GM21619 (cell line): ENCODE measurements around the gene MPC1L.
"Not testable (repeated sequence)": the region's sequence is repeated elsewhere in the genome, so short reads cannot be mapped to it uniquely, and the experiment has no call there.

Experiments used
- ATAC-seq: cut with Tn5 transposase; IDR thresholded peaks from one replicate; pipeline ENCODE4 v1.9.1; 2021; ENCODE audit not compliant: unreplicated experiment

MPC1L gene

DNA sequence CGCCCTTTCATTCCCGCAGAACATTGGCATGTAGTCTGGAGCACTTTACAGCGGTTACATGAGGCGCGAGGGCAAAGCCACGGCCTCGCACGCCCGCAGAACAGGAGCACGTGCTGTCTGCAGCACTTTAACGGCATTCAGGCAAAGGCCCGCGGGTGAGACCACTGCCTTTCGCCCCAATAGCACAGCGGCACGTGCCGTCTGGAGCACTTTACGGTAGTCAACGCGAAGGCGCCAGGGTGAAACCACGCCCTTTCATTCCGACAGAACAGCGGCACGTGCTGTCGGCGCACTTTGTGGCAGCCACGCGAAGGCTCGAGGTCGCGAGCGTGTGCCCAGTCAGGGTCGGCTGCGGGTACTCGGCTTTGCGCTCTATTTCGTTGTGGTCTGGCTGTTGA lies at the start of gene MPC1L:
MPC1L (plus strand) TSS at position 290 of the 398 bp plus-strand sequence. CDS start 138 bp downstream, outside the sequence.
- ATAC-seq, result no peak

DNA sequence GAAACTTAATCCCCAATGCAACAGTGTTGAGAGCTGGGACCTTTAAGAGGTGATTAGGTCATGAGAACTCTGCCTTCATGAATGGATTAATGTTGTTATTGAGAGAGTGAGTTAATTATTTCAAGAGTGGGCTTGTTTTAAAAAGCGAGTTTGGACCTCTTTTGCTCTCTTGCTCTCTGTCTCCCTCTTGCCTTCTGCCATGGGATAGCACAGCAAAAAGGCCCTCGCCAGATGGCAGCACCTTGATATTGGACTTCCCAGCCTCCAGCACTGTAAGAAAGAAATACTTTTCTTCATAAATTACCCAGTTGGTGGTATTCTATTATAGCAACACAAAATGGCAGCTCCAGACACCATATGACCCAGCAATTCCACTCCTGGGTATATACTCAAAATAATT lies 49.5 kb upstream of the MPC1L start:
- ATAC-seq, result no peak

DNA sequence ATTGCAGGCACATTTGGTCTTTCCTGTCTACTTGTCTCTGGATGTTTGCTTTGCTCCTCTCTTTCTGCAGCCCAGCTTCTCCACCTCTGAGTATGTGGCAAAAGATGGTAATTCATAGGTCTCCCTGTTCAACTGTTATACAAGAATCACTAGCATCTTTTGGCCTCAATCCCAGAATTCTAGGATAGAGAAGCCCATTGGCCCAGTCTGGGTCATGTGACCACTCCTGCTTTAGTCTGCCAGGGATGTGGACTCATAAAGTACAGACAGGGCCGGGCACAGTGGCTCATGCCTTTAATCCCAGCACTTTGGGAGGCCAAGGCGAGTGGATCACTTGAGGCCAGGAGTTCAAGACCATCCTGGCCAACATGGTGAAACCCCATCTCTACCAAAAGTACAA lies 47.8 kb upstream of the MPC1L start:
- not testable (repeated sequence) for ATAC-seq

DNA sequence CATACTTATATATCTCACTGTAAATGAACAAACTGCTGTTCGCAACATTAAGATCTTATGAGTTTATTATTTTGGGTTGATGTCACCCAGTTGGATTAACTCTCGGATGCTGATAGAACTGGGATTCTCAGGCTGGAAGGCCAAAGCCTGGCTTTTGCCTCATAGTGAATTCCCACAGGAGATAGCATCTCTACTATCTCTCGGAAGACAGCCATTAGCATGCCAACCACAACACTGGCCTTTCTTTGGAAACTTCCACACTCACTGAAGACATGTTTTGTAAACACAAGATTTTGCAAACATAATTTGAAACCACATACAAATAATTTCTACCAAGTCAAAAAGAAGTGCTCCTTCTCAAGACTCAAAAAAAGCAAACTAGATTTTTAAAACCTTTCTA lies 46.9 kb upstream of the MPC1L start:
- ATAC-seq, result no peak

DNA sequence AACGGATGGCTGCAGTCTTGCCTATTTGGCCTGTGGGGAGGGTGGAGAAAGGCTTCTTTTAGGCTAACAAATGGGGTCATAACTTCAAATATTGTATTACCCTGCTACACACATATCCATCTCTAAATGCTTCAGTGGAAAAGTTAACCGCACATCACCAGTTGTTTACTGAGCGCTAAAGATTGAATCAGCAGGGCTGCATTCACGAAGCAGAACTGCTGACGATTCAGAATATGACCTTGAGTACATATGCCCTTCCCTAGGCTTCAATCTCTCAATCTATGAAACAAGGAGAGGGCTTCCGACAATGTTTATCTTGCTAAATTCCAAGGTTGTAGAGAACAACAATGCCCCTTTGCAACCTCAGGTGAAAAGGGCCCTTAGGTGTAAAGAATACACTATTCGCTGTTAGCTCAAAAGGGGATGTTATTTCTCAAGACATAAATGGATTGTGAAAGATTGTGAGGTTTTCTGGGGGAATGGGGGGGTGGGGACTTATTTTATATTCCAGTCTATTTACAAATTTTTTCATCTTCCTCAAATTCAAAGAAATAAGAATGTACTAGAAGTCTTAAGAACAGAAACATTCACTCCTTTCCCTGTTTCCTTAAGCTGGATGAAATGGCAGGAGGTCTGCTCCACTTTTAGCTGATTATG lies 45.1 kb upstream of the MPC1L start:
- no peak for ATAC-seq

DNA sequence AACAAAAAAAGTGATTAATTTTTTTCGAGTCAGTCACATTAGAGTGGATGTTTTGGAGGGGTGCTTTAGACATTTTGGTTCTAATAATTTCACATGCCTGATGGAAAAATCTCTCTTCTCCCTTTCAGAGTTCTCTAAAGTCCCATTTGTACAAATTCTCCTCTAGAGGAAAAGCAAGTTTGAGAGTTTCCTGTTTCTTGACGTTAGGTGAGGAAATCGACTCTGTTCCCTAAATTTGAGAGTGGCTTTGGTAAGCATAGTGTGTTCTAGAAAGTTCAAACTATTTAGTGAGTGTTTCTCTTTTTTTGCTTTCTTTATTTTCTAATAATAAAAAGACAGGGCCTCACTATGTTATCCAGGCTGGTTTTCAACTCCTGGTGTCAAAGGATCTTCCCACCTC lies 44.1 kb upstream of the MPC1L start:
- no peak for ATAC-seq

DNA sequence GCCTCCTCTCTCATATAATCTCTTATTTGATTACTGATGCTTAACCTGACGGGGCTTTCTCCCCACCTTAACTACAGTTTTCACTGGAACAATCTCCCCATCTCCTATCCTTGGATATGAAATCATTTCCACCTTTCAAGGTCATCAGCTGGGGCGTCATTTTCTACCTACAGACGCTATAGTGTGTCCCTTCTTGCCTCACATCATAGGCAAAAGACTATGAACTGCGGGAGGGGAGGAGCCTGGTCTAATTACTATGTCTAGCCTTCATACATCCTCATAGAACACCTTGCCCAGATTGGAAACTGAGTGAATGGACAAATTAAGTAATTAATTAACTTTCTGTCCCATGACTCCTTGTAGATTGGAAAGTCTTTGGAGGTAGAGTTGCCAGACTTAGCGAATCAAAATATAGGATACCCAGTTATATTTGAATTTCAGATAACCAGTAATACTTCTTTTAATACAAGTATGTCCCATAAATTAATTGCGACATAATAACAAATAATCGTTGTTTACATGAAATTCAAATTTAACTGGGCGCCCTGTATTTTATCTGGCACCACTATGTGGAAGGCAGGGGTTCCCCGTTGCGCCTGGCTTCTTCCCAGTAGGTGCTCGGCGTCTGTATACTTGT lies 43.2 kb upstream of the MPC1L start:
- peak; percentile 53 for ATAC-seq

DNA sequence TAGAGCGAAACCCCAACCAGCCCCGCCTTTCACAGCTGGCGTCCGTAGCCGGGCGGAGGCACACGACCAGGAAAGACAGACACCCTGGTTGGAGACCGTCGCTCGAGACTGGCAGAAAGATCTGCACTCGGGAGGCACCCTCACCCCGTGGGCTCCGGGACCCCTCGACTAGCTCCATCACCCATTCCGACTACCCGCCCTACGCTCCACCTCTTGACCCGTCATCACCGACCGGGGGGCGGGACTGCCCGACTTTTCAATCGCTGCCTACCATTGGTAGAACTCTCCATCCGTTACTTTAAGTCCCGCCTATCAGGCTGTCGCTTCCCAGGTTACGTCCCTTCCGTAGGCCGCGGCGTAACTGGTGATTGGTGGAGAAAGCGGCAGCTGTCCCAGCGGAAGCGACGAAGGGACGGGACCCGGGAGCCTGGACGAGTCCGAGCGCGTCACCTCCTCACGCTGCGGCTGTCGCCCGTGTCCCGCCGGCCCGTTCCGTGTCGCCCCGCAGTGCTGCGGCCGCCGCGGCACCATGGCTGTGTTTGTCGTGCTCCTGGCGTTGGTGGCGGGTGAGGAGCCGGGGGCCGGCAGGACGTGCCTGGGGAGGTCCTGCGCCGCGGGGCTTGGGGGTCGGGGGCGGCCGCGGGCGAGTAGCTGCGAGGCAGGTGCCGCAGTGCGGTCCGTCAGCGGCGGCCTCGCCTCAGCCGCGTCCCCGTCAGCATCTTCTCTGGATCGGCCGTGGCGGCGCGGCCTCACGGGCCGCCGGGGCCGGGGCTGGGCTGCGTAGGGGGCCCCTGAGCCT lies 42.5 kb upstream of the MPC1L start, which contains the start of gene ATP6AP2:
ATP6AP2 (plus strand) TSS at position 434 of the 799 bp plus-strand sequence; CDS start at position 530, 96 bp downstream.
- peak; percentile 95 for ATAC-seq

DNA sequence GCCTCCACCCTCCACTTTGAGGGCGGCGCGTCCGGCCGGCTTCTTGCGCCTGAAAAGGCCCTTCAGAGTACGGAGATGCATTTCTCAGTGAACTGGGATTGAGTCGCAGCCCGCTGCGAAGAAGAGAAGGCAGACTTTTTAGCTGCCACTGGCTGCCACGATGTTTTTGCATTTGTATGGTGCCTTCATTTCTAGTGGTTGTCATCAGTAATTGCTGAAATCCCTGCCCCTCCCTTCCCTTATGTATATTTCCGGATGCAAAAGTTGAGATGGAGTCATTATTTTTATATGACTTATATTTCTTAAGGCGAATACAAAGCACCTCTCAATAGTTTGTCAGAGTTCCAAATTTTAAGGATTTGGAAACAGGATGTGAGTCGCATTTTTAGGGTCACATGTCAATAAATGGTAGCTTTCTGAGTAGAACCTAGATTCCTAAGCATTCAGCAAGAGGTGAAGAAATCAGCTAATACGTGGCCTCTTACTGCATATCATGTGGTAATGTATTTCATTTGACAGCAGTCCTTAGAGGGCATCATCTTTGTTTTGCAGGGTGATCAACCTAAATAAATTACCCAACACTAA lies 41.8 kb upstream of the MPC1L start:
- no peak for ATAC-seq

DNA sequence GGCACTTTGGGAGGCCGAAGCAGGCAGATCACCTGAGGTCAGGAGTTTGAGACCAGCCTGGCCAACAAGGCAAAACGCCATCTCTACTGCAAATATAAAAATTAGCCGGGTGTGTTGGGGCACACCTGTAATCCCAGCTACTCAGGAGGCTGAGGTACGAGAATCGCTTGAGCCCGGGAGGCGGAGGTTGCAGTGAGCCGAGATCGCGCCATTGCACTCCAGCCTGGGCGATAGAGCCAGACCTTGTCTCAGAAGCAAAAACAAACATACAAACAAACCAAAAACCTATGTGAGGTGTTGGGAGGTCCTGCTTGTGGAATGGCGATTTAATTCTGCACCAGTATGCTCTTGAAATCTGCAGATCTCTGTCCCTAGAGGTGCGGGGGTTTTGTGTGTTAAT lies 41.0 kb upstream of the MPC1L start:
- not testable (repeated sequence) for ATAC-seq

DNA sequence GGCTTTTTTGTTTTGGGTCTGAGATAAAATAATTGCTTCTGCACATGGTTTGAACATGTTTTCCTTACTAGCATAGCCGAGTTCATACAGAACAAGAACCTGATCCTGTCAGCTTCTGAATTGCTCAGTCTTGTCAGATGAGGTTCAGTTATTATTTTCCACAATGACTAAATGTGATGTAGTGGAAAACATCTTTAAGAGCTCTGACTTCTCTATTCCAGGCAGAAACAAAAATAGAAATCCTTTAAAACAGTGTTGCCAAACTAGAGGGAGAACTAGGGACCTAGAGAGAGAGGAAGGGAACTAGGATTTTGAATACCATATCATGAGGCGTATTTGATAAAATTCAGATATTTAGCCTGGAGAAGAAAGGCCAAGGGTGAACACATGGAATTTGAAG lies 40.4 kb upstream of the MPC1L start:
- ATAC-seq, result no peak

DNA sequence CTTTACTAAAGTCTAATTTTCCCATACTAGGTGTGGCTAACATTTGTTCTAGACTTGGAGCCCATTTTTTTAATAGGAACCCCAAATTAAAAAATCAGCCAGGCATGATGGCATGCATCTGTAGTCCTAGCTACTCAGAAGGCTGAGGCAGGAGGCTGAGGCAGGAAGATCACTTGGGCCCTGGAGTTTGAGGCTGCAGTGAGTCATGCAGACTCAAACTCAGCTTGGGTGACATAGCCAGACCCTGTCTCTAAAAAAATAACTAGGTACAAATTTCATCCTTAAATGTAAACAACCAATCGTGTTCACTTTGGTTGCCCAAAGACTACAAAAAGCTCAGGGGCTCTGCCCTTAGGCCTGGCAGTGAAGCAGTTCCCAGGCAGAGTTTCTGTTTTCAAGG lies 35.6 kb upstream of the MPC1L start:
- not testable (repeated sequence) for ATAC-seq

DNA sequence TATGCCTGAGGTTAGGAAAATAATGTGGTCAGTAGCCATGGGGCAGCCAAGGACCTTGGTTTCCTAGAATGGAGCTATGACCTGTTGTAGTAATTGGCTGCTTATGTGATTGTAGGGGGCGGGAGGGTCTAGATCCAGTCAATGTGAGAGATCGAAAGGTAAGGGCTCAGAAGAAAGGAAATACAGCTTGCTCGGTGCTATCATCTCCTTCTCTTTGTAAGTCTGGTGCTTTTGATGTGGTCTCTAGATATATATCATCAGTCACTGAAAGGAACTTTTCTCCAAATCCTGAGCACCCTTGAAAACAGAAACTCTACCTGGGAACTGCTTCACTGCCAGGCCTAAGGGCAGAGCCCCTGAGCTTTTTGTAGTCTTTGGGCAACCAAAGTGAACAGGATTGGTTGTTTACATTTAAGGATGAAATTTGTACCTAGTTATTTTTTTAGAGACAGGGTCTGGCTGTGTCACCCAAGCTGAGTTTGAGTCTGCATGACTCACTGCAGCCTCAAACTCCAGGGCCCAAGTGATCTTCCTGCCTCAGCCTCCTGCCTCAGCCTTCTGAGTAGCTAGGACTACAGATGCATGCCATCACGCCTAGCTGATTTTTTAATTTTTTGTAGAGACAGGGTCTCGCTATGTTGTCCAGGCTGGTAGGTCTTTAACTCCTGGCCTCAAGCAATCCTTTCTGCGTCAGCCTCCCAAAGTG lies 33.5 kb upstream of the MPC1L start:
- ATAC-seq, result not testable (repeated sequence)

DNA sequence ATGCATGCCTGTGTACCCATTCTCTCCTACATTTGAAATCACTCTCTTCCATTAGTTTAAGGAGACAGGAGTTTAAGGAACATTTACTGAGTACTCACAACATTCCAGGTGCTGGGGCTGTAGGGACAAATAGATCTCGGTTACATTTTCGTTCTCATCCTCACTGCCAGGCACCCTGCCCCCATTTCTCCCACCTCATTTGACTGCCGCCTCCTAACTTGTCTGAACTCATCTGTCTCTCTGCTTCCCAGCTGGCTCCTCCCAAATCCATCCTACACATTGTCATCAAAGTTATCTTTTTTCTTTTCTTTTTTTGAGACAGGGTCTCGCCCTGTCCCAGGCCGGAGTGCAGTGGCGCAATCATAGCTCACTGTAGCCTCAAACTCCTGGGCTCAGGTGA lies 19.8 kb upstream of the MPC1L start:
- no peak for ATAC-seq

DNA sequence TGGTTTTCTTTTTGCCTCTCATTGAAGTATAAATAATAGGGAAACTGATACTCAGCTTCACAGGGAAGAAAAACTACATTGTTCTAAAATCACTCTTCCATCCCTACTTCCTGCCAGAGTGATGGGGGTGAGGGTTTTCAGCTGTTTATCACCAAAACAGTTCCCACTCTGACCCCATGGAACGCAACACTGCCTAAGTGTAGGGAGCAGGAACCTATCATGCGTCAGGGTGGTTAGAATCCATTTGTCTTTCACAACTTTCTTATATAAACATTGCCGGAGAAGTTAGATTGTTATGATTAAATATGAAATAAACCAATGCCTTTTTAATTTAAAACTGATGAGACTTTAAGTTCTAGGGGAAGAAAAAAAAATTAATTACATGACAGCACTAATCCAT lies 15.8 kb upstream of the MPC1L start:
- no peak for ATAC-seq

DNA sequence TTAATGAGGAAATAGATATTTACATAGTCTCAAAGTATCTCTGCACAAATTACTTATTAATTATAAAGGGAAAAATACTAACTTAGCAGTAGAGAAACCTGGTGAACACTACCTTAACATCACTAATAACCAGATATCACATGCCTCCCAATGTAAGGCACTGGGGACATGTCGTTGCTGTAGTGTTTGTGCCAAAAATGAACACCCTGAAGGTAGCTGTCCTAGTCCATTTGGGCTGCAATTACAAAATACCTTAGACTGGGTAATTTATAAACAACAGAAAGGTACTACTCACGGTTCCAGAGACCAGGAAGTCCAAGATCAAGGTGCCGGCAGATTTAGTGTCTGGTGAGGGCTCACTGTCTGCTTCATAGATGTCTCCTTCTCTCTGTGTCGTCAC lies 10.7 kb upstream of the MPC1L start:
- ATAC-seq, result no peak

DNA sequence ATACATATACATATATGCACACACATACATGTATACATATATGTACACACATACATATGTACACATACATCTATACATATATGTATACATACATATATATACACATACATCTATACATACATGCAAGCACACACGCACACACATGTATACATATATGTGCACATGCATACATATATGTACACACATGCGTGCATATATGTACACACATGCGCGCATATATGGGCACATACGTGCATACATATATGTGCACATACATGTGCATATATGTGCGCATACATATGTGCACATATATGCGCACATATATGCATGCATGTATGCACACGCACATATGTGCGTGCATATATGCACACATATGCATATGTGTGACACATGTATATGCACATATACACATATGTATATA lies 7.3 kb upstream of the MPC1L start:
- ATAC-seq, result no peak

DNA sequence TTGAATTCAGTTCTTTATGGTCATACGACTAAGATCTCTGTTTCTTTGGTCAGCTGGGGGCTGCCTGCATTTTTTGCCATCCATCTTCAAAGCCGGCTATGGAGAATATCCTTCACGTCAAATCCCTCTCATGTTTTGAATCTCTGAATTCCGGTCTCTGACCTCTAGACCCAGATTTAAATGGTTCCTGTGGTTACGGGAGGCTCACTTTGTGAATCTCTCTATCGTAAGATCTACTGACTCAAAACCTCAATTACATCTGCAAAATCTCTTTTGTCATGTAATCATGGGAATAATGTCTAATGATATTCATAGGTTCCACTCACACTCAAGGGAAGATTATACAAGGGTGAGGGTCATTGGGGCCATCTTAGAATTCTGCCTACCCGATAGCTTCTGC lies 5.7 kb upstream of the MPC1L start:
- ATAC-seq, result no peak

DNA sequence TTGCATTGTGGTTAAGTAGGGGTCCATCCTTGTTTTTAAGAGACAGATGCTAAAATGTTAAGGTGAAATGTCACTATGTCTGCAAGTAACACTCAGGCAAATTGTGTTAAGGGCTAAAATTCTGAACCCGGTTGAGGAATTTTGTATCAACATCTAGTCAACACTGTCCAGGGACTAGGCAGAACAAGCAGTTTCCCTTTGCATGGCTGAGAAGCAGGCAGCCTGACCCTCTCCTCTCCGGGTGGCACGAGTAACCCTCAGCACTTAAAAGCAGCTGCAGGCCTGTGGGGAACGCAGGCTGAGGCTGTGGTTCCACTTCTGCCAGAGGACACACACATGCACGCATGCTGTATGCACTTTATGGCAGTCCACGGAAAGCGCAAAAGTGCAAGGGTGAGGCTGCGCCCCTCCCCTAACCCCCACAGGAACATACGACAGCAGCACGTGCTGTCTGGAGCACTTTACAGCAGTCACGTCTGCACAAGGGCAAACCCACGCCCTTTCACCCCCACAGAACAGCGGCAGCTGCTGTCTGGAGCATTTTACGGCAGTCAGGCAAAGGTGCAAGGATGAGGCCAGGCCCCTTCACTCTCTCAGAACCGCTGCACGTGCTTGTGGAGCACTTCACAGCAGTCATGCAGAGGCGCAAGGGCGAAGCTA lies 619 bp upstream of the MPC1L start:
- ATAC-seq, result no peak

DNA sequence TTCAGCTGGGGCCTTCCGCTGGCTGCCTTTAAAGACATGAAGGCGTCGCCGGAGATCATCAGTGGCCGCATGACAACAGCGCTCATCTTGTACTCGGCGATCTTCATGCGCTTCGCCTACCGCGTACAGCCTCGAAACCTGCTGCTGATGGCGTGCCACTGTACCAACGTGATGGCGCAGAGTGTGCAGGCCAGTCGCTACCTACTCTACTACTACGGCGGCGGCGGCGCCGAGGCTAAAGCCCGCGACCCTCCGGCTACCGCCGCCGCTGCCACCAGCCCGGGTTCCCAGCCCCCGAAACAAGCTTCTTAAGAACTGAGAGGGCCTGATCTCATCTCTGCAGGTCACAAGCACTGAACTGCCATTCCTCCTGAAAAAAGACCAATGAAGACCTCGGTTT lies 437 bp downstream of the MPC1L start:
- ATAC-seq, result no peak
